ENCODE data around the gene EPSTI1. TPM values are rescaled to one million over a fixed set of nuclear protein-coding genes. Genes with fewer than 3 reads are reported as not detected.

EPSTI1 gene
- total RNA-seq, 4 donors from 2014 or later, result 3.8 to 12.8 (median 6.0) TPM

DNA sequence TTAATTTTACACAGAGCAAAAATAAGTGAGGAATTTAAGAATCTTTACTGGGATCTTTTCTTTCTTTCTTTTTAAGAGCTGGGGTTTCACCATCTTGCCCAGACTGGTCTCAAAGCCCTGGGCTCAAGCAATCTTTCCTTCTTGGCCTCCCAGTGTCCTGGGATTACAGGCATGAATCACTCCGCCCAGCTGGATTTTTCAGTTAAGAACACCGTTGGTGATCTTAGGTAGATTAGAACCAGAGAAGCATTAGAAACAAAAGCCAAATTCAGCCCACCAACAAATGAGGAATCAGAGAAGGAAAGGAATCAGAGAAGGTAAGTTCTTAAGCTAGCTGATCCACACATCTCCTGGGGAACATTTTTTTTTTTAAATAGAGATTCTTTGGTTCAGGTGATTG, 34.2 kb downstream of the EPSTI1 start:
- Histone ChIP-seq H3K4me1 (no peaks in the 10 kb centered on the region), H3K4me3 (replicated peaks in 1 of 3) (no peak overlapping the region), H3K9me3 (no peaks in the 10 kb centered on the region), H3K36me3 (peaks cover 5 to 7% of the 10 kb centered on the region in 2 donors), H3K27me3 (no peaks in the 10 kb centered on the region), H3K27ac (no peak overlapping the region)
- 86 to 96% methylated on average over 2 of the region's 2 CpGs for WGBS, 2 donors
- intact Hi-C loops (cut with DNase I), result no loop called here
- DNase-seq, result no peak
- TF ChIP-seq, protein P1, sequence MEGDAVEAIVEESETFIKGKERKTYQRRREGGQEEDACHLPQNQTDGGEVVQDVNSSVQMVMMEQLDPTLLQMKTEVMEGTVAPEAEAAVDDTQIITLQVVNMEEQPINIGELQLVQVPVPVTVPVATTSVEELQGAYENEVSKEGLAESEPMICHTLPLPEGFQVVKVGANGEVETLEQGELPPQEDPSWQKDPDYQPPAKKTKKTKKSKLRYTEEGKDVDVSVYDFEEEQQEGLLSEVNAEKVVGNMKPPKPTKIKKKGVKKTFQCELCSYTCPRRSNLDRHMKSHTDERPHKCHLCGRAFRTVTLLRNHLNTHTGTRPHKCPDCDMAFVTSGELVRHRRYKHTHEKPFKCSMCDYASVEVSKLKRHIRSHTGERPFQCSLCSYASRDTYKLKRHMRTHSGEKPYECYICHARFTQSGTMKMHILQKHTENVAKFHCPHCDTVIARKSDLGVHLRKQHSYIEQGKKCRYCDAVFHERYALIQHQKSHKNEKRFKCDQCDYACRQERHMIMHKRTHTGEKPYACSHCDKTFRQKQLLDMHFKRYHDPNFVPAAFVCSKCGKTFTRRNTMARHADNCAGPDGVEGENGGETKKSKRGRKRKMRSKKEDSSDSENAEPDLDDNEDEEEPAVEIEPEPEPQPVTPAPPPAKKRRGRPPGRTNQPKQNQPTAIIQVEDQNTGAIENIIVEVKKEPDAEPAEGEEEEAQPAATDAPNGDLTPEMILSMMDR (IDR thresholded peaks at IDR 0.05), result no peak
- no peak for TF ChIP-seq POLR2A (IDR thresholded peaks at IDR 0.05)

DNA sequence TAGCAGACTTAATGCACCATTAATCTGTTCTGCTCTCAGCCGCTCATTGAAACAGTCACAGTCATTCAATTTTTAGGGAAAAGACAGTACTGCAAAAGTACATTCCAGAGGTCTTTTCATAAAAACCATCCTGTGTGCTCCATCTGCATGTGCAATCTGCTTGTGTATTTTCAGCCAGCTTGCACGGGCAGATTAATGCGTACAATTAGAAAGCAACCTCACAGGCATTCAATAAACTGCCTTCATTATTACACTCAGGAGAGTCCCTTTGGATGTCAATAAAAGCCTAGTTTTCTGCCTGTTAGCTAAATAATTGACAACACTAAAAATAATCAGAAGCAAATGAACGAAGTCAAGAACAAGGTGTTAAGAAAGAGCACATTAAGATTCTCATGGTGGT, 41.9 kb downstream of the EPSTI1 start:
- peaks cover 5 to 7% of the 10 kb centered on the region in 2 donors for H3K36me3 ChIP-seq
- intact Hi-C loops (cut with DNase I), result no loop called here
- no peaks in the 10 kb centered on the region for H3K9me3 ChIP-seq
- WGBS, 2 donors, result 76 to 86% methylated on average over 4 of the region's 4 CpGs
- H3K4me1 ChIP-seq, result no peaks in the 10 kb centered on the region
- no peak overlapping the region for H3K4me3 ChIP-seq (replicated peaks in 1 of 3)
- DNase-seq, result no peak
- TF ChIP-seq, protein P1 (IDR thresholded peaks at IDR 0.05), result no peak
- no peak for TF ChIP-seq POLR2A (IDR thresholded peaks at IDR 0.05)
- H3K27ac ChIP-seq, result no peak overlapping the region
- H3K27me3 ChIP-seq, result no peaks in the 10 kb centered on the region

DNA sequence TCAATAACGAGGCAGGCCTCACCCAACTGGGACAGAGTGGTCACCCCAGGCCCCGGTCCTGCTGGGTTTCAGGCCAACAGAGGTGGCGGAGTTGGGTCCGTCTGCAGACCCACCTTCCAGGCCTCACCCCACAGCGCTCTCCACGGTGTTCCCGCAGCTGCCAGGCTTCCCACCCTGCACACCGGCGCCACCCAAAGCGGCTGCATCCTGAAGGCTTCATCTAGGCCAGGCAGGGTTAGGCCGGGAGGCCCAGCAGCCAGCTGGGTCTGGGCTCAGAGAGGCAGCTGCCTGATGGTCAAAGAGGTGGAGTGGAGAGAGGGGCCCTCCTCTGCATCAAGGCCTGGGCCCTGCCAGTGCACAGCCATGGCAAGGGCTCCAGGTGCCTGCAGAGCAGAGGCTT, 44.1 kb downstream of the EPSTI1 start:
- no peaks in the 10 kb centered on the region for H3K4me1 ChIP-seq
- intact Hi-C loops (cut with DNase I), result no loop called here
- 91 to 97% methylated on average over 10 to 11 of the region's 11 CpGs for WGBS, 2 donors
- no peaks in the 10 kb centered on the region for H3K36me3 ChIP-seq
- H3K27me3 ChIP-seq, result no peaks in the 10 kb centered on the region
- no peak overlapping the region for H3K4me3 ChIP-seq (replicated peaks in 1 of 3)
- no peak overlapping the region for H3K27ac ChIP-seq
- TF ChIP-seq, protein P1 (IDR thresholded peaks at IDR 0.05), result no peak
- no peak for TF ChIP-seq POLR2A (IDR thresholded peaks at IDR 0.05)
- H3K9me3 ChIP-seq, result no peaks in the 10 kb centered on the region
- no peak for DNase-seq

DNA sequence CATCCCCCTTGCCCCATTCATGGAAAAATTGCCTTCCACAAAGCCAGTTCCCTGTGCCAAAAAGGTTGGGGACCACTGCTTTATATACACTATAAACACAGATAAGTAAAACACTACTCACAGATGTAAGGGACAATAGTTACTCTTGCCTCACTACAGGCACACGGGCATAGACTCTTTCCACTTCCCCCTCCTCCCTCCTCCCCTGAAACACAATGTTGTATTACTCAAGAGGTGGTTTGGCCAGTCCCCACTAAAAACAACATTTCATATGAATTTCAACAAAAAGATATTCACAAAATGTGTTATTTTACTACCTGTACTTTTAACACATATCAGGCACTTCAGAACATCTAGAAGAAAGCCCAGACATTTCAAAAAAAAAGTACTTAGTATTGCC, 45.1 kb downstream of the EPSTI1 start:
- WGBS, 2 donors, result 46 to 49% methylated on average over 1 of the region's 1 CpG
- TF ChIP-seq, protein P1 (IDR thresholded peaks at IDR 0.05), result no peak
- no peaks in the 10 kb centered on the region for H3K36me3 ChIP-seq
- H3K4me1 ChIP-seq, result no peaks in the 10 kb centered on the region
- intact Hi-C loops (cut with DNase I), result no loop called here
- H3K27ac ChIP-seq, result no peak overlapping the region
- DNase-seq, result no peak
- H3K4me3 ChIP-seq (replicated peaks in 1 of 3), result no peak overlapping the region
- no peaks in the 10 kb centered on the region for H3K27me3 ChIP-seq
- H3K9me3 ChIP-seq, result no peaks in the 10 kb centered on the region

DNA sequence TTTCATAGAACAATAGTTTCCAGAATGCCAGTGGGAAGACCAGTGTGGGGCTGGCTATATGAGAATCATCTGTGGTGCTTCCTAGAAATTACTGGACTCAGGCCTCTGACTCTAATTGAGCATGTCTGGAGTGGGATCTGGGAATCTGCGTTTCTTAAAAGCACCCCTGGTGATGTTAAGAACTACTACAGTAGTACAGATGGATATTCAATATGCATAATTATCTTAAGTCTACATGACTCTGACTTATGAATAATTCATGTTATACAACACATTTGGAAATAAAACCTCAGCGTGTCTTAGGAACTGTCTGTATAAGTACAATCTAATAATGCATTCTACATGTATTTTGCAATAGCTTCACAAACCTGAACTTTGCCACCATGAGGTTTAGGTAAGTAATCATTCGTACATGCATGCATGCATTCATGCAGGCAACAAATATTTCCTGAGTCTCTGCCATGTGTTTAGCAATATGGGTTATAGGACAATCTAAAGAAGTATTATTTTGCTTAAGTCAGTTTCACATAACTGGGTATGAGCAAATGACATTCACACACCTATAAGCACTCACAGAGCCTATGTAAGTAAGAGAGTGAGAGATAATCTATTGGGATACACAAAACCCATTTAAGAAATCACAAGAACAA, 62.0 kb downstream of the EPSTI1 start:
- WGBS, 2 donors, result 91 to 94% methylated on average over 3 of the region's 3 CpGs
- Histone ChIP-seq H3K27me3 (no peaks in the 10 kb centered on the region), H3K9me3 (no peaks in the 10 kb centered on the region), H3K27ac (no peak overlapping the region), H3K36me3 (no peaks in the 10 kb centered on the region), H3K4me3 (replicated peaks in 1 of 3) (no peak overlapping the region), H3K4me1 (no peaks in the 10 kb centered on the region)
- DNase-seq, result no peak
- TF ChIP-seq, protein P1 (IDR thresholded peaks at IDR 0.05), result no peak
- no peak for TF ChIP-seq POLR2A (IDR thresholded peaks at IDR 0.05)
- intact Hi-C loops (cut with DNase I), result no loop called here
